BLaER1 (cell line): ENCODE measurements around the gene JMJD7.
A peak's percentile ranks its signal among the peaks of the same experiment; 100 is the strongest.

Experiments used
- H3K27ac ChIP-seq: shearing (Covaris generic); formaldehyde crosslinking; 2 replicates; pipeline ENCODE4 v1.8.1; 2022
- H3K27me3 ChIP-seq: shearing (Covaris generic); formaldehyde crosslinking; 2 replicates; pipeline ENCODE4 v1.8.1; 2022
- H3K36me3 ChIP-seq: shearing (Covaris generic); formaldehyde crosslinking; 2 replicates; pipeline ENCODE4 v1.8.1; 2022
- H3K4me1 ChIP-seq: shearing (Covaris generic); formaldehyde crosslinking; 2 replicates; pipeline ENCODE4 v1.8.1; 2022
- H3K4me2 ChIP-seq: shearing (Covaris generic); formaldehyde crosslinking; 2 replicates; pipeline ENCODE4 v1.8.1; 2022
- H3K4me3 ChIP-seq: shearing (Covaris generic); formaldehyde crosslinking; 2 replicates; pipeline ENCODE4 v1.8.1; 2022
- H3K9ac ChIP-seq: shearing (Covaris generic); formaldehyde crosslinking; 2 replicates; pipeline ENCODE4 v1.8.1; 2022
- H3K9me3 ChIP-seq: shearing (Covaris generic); formaldehyde crosslinking; 2 replicates; pipeline ENCODE4 v1.8.1; 2022
- H4K20me1 ChIP-seq: shearing (Covaris generic); formaldehyde crosslinking; 2 replicates; pipeline ENCODE4 v1.8.1; 2022
- Cebpa-rat ChIP-seq: shearing (Covaris generic); IDR thresholded peaks from 2 replicates; pipeline ENCODE4 v1.8.1; 2022

The JMJD7 gene

GRCh38 chr15:41827880-41828806 is at the start of gene JMJD7:
Gene JMJD7 (plus strand): TSS chr15:41828092. CDS start chr15:41828125, 33 bp downstream.
- peaks cover 48% of the 10 kb centered on the region for H3K36me3 ChIP-seq
- no peak for TF ChIP-seq Cebpa-rat
- peak within 1 kb of the TSS; percentile 69; the same call in 1 of the 2 replicates for H3K27ac ChIP-seq
- H3K4me3 ChIP-seq = peak within 1 kb of the TSS; percentile 79
- no peaks in the 10 kb centered on the region for H3K9me3 ChIP-seq
- H3K9ac ChIP-seq = peak within 1 kb of the TSS; percentile 81
- peaks cover 5% of the 10 kb centered on the region; the same call in 1 of the 2 replicates for H3K27me3 ChIP-seq
- H3K4me2 ChIP-seq = peak within 1 kb of the TSS; percentile 100
- peaks cover 53% of the 10 kb centered on the region for H3K4me1 ChIP-seq
- peaks cover 34% of the 10 kb centered on the region for H4K20me1 ChIP-seq

- peaks cover 90% of the 10 kb centered on the region for H3K4me1 ChIP-seq
- H3K4me2 ChIP-seq = peak overlapping the region; percentile 93
- peaks cover 3% of the 10 kb centered on the region for H4K20me1 ChIP-seq
- TF ChIP-seq Cebpa-rat = no peak
- peak overlapping the region; percentile 44; the same call in 1 of the 2 replicates for H3K9ac ChIP-seq
- H3K9me3 ChIP-seq = no peaks in the 10 kb centered on the region
- H3K36me3 ChIP-seq = no peaks in the 10 kb centered on the region
- H3K4me3 ChIP-seq = no peak overlapping the region
- peak overlapping the region; percentile 33 for H3K27ac ChIP-seq
- H3K27me3 ChIP-seq = no peaks in the 10 kb centered on the region
Observed at GRCh38 chr15:41778521-41778920, 49.4 kb upstream of the JMJD7 start.

- Histone ChIP-seq H3K4me2 (peak overlapping the region; percentile 93), H3K4me1 (peaks cover 97% of the 10 kb centered on the region), H4K20me1 (no peaks in the 10 kb centered on the region), H3K9me3 (no peaks in the 10 kb centered on the region), H3K27me3 (no peaks in the 10 kb centered on the region), H3K27ac (peak overlapping the region; percentile 95), H3K36me3 (no peaks in the 10 kb centered on the region), H3K9ac (peak overlapping the region; percentile 38; the same call in 1 of the 2 replicates), H3K4me3 (no peak overlapping the region)
- TF ChIP-seq Cebpa-rat = no peak
Observed at GRCh38 chr15:41779662-41780157, 48.2 kb upstream of the JMJD7 start.

GRCh38 chr15:41780266-41780665 is 47.6 kb upstream of the JMJD7 start:
- no peaks in the 10 kb centered on the region for H3K36me3 ChIP-seq
- H3K27ac ChIP-seq = peak overlapping the region; percentile 95
- no peaks in the 10 kb centered on the region for H3K27me3 ChIP-seq
- peak overlapping the region; percentile 93 for H3K4me2 ChIP-seq
- H3K4me1 ChIP-seq = peaks cover 98% of the 10 kb centered on the region
- H3K9me3 ChIP-seq = no peaks in the 10 kb centered on the region
- no peaks in the 10 kb centered on the region for H4K20me1 ChIP-seq
- no peak for TF ChIP-seq Cebpa-rat
- peak overlapping the region; percentile 38; the same call in 1 of the 2 replicates for H3K9ac ChIP-seq
- H3K4me3 ChIP-seq = no peak overlapping the region

GRCh38 chr15:41780727-41781126 is 47.2 kb upstream of the JMJD7 start:
- H3K36me3 ChIP-seq = no peaks in the 10 kb centered on the region
- H3K4me2 ChIP-seq = peak overlapping the region; percentile 93
- peaks cover 94% of the 10 kb centered on the region for H3K4me1 ChIP-seq
- no peaks in the 10 kb centered on the region for H3K27me3 ChIP-seq
- H4K20me1 ChIP-seq = no peaks in the 10 kb centered on the region
- TF ChIP-seq Cebpa-rat = no peak
- H3K9ac ChIP-seq = no peak overlapping the region
- no peaks in the 10 kb centered on the region for H3K9me3 ChIP-seq
- no peak overlapping the region for H3K4me3 ChIP-seq
- H3K27ac ChIP-seq = peak overlapping the region; percentile 95

- H3K9me3 ChIP-seq = no peaks in the 10 kb centered on the region
- peak overlapping the region; percentile 77 for H3K9ac ChIP-seq
- H3K27me3 ChIP-seq = no peaks in the 10 kb centered on the region
- H3K4me2 ChIP-seq = peak overlapping the region; percentile 93
- peak overlapping the region; percentile 95 for H3K27ac ChIP-seq
- H3K4me3 ChIP-seq = peak overlapping the region; percentile 42; the same call in 1 of the 2 replicates
- TF ChIP-seq Cebpa-rat = no peak
- H3K4me1 ChIP-seq = peaks cover 85% of the 10 kb centered on the region
- H3K36me3 ChIP-seq = no peaks in the 10 kb centered on the region
- no peaks in the 10 kb centered on the region for H4K20me1 ChIP-seq
Observed at GRCh38 chr15:41782371-41783282, 45.3 kb upstream of the JMJD7 start.

- Histone ChIP-seq H3K9ac (peak overlapping the region; percentile 77), H3K27ac (peak overlapping the region; percentile 95), H4K20me1 (no peaks in the 10 kb centered on the region), H3K4me1 (peaks cover 85% of the 10 kb centered on the region), H3K4me2 (peak overlapping the region; percentile 93), H3K36me3 (no peaks in the 10 kb centered on the region), H3K4me3 (peak overlapping the region; percentile 42; the same call in 1 of the 2 replicates), H3K27me3 (no peaks in the 10 kb centered on the region), H3K9me3 (no peaks in the 10 kb centered on the region)
- no peak for TF ChIP-seq Cebpa-rat
Observed at GRCh38 chr15:41783296-41783695, 44.6 kb upstream of the JMJD7 start.

GRCh38 chr15:41788262-41788661 is 39.6 kb upstream of the JMJD7 start:
- Histone ChIP-seq H4K20me1 (no peaks in the 10 kb centered on the region), H3K36me3 (no peaks in the 10 kb centered on the region), H3K4me1 (peaks cover 85% of the 10 kb centered on the region), H3K9ac (peak overlapping the region; percentile 65; the same call in 1 of the 2 replicates), H3K27ac (peak overlapping the region; percentile 85), H3K4me2 (peak overlapping the region; percentile 91), H3K27me3 (no peaks in the 10 kb centered on the region), H3K4me3 (no peak overlapping the region), H3K9me3 (no peaks in the 10 kb centered on the region)
- no peak for TF ChIP-seq Cebpa-rat

GRCh38 chr15:41789236-41789635 is 38.7 kb upstream of the JMJD7 start:
- peaks cover 84% of the 10 kb centered on the region for H3K4me1 ChIP-seq
- no peak for TF ChIP-seq Cebpa-rat
- H3K4me3 ChIP-seq = peak overlapping the region; percentile 26
- H3K27me3 ChIP-seq = no peaks in the 10 kb centered on the region
- no peaks in the 10 kb centered on the region for H4K20me1 ChIP-seq
- no peaks in the 10 kb centered on the region for H3K9me3 ChIP-seq
- H3K4me2 ChIP-seq = peak overlapping the region; percentile 91
- no peaks in the 10 kb centered on the region for H3K36me3 ChIP-seq
- peak overlapping the region; percentile 85 for H3K27ac ChIP-seq
- H3K9ac ChIP-seq = peak overlapping the region; percentile 65
